Forelimb muscle (tissue), 1 donor: ENCODE measurements around the gene CAMTA1. TPM values are rescaled to one million over a fixed set of nuclear protein-coding genes. Genes with fewer than 3 reads are reported as not detected.

Source experiments
- DNase-seq: peaks from one replicate; pipeline ENCODE4 v3.0.0-alpha.2; 2013; ENCODE audit warnings: low read depth
- polyA plus RNA-seq: library from polyadenylated mRNA; unstranded; fragments of 120-200 nt; gene quantifications from one replicate; pipeline ENCODE4 v1.2.1, GENCODE V29; 2013; ENCODE audit not compliant: insufficient read length

The CAMTA1 gene
- polyA plus RNA-seq, 1 donor = 43.5 TPM

GRCh38 chr1:7473223-7474142, 688.2 kb downstream of the CAMTA1 start:
- no peak for DNase-seq

- no peak for DNase-seq
These were observed 688.9 kb downstream of the CAMTA1 start for GRCh38 chr1:7474143-7474490.

- no peak for DNase-seq
These were observed 689.7 kb downstream of the CAMTA1 start for GRCh38 chr1:7474786-7475502.

DNA sequence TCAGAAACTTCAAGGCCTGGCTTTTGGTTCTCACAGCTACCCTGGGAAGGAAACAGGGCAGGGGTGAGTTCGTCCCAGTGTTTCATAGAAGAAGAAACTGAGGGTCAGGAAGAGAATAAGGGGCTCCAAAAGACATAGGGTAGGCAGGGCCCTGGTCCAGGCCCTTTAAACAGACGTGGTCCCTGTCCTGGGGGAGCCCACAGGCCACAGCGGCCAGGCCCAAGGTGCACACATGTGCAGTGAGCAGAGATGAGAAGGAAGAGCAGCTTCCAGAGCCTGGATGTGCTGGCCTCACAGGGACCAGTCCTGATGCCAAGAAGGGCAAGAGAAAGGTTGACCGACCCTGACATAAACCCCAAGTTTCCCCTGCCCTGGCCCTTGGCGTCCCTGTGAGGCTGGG, 690.4 kb downstream of the CAMTA1 start:
- no peak for DNase-seq

- DNase-seq = no peak
These were observed 691.1 kb downstream of the CAMTA1 start for GRCh38 chr1:7476402-7476801.

DNA sequence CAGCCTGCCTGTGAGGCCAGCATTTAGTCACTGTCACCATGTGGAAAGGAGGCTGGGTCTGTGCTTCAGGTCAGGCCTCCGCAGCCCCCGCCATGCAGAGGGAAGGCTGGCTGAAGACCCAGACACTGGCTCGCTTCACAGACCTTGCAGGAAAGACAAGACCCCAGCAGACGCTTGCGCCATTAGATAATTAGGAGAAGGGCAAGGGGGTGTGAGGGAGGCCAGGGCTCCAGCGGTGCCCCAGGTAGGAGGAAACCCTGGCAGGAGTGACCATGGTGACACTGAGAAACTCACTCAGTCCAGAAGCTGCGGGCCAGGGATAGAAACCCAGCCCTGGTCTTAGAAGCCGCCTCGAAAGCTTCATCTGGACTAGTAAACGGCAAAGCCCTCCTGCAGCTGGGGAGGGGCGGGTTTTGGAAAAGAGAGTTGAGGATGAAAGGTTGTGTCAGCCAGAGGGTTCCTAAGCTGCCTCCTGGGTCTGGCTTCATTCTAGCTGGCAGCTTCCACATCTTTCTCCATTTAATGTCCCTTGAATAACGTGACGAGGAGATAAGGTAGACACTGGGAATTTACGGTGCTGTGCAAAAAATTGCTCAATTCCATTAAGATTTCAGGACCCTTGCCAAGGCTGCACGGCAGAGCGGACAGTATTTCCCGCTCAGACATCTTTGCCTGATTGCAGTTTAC, 691.8 kb downstream of the CAMTA1 start:
- DNase-seq = no peak

- no peak for DNase-seq
These were observed 692.3 kb downstream of the CAMTA1 start for GRCh38 chr1:7477593-7477992.

- DNase-seq = no peak
These were observed 693.0 kb downstream of the CAMTA1 start for GRCh38 chr1:7478142-7478790.

DNA sequence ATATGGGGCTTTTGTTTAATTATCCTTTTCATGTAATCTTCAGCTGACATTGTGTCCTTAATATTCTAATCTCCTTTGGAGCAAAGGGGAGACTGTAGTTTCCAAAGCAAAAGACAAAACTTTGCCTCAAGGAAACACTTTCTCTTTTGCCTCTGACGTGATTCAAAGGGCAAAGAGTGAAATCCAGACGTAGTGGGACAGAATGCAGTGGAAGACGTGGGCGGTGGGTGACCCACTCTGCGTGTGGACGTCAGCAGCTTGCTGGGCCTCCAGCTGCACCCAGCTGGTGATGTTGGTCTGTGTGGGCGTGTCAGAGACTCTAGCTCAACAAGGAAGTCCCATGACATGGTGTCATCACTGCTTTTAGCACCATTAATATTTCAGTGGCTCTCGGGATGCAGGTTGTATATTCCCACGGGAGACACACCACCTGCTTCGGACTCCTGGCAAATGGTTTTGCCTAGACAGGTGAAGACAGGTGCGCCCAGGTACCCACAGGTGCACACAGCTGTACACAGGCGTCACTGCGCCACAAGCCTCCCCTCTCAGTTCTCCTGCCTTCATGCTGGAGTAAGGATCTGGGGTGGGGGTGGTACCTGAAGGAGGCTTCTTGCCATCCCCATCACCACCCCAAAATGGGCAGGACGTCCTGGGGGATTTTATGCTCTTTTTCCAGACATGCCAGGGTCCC, 693.7 kb downstream of the CAMTA1 start:
- no peak for DNase-seq

DNA sequence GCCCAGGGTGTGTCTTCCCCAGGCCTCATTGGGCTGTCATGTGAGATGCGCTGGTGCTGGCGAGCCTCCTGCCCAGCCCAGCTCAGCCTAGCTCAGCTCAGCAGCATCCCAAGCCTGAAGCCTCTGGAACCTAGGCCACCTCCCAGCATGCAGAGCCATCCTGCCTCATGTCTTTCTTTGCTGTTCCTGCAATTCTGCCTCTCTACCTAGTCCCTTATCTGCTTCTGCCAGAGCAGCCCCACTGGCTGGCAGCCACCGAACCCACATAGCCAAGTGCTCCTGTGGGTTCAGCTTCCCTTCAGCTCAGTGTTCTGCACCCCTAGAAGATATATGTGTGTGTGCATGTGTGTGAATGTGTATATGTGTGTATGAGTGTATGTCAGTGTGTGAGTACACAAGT, 694.3 kb downstream of the CAMTA1 start:
- no peak for DNase-seq

DNA sequence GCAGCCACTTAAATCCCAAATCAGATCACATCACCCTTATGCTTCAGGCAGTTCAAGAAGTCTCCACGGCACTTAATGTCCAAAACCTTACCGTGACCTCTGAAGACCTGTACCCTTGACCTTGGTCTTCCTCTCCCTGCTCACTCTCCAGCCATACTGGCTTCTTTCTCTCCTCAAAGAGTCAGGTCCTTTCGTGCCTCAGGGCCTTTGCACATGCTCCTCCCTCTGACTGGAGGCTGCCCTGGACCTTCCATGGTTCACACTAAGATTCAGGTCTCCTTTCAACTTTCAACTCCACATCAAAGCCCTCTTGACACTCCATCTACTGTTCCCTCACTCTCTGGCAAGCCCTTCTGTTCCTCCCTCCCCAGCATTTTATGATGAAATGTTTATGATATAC, 695.9 kb downstream of the CAMTA1 start:
- no peak for DNase-seq

- no peak for DNase-seq
These were observed 696.8 kb downstream of the CAMTA1 start for GRCh38 chr1:7482077-7482476.

DNA sequence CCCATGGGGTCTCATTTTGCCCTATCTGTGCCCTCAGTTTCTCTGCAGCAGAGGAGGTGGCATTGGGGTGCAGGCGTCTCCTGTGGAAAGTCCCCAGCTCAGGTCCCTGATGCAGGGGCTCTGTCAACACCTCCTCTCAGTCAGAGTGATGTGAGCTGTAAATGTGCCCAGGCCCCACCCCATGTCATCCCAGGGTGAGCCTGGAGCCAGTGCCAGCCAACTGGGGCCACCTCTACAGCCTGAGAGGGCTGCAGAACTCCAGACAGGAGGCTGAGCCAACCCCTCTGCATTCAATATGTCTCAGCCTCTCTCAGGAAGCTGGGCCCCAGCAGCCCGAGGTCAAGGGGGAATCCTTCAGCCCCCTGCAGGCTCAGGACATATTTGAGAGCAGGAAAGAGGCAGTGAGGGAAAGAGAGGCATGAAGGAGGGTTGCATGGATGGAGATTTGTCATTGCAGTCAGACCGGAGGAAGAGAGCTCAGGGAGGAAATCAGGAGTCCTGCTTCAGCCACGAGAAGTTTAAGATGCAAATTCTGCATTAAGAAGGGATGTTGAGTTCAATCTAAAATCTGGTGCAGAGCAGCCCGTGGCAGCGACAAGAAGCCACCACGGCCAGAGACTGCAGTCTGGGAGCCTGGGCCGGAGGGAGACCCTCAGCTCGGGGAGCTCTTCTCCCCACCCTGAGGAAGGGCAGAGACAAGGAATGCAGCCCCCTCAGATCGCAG, 697.7 kb downstream of the CAMTA1 start:
- no peak for DNase-seq

GRCh38 chr1:7483634-7484383, 698.6 kb downstream of the CAMTA1 start:
- no peak for DNase-seq

DNA sequence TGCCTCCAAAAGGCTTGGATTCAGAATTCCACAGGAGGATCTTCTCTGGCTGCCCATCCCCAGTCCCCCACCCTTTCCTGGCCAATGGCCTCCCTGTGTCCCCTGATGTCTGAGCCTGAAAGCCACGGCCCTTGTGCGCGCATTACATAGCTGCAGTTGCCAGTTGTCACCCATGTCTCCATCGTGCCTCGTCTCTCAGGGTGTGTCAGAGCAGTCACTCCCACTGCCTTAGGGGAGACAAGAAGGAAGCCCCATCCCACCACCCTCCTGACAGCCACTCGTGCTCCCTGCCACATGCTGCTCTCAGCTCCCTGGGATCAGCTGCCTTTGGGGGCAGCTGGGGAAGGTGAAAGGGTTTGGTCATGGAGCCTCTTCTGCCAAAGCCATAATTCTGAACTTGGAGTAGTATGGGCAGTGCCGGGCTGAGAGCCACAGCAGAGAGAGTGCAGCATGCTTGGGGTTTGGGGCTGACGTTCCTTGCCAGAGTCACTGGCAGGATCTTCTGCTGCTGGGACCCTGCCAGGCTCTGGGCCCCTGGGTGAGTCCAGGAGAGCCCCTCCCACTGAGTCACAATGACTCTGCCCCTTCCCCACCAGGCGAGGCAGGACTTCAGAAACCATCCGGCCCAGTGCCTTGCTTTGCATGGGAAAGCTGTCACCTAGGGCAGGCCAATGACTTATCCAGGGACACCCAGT, 700.0 kb downstream of the CAMTA1 start:
- no peak for DNase-seq

GRCh38 chr1:7485826-7486225, 700.6 kb downstream of the CAMTA1 start:
- no peak for DNase-seq

DNA sequence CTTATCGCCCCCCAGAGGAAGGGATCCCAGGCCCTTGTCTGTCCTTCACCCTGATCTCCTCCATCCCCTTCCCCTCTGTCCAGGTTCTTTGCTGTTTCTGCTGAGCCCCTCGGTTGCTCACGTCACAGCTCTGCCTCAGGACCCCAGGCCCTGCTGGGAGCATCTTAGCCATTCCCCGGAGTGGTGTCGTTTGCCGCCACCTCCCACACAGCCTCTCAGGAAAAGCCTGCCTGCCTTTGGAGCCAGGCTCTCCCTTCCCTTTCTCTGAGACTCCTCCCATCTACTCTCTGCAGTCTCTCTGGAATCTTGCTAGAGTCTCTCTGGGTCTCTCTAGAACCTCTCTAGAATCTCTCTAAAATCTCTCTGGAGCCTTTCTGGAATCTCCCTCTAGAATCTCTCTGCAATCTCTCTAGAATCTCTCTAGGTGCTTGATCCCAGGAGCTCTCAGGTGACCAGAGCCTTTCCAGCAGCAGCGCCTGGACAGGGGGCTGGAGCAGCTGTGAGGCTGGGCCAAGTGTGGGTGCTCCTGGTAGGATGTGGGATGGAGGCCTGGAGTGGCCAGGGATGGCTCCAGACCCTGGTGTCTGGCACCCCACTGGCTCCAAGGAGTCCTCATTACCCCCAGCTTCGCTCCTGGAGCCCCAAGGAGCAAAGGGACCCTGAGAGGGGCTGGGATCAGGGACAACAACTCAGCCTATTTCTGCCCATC, 702.7 kb downstream of the CAMTA1 start:
- no peak for DNase-seq

GRCh38 chr1:7488475-7488842, 703.2 kb downstream of the CAMTA1 start:
- DNase-seq = no peak

DNA sequence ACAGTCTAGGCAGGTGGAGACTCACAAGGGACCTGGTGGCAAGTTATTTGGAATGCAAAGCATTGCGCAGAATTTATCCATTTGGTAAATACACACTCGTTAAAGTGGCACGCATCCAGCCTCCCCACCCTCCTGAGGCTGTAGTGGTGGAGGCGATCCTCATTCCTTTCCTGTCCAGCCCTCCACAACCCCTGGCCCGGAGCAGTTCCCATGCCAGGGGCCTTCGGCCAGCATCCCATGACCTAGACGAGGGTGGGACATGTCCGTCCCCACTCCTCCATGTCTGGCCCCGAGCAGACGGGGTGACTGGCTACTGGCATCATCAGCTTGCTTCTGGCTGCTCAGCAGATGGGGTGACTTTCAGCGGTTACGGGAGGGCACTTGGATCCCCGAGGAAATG, 704.3 kb downstream of the CAMTA1 start:
- DNase-seq = no peak
